K562 (cell line): ENCODE data around the gene PAQR8. TPM values are rescaled to one million over a fixed set of nuclear protein-coding genes. Genes with fewer than 3 reads are reported as not detected.
A peak's percentile ranks its signal among the peaks of the same experiment; 100 is the strongest.

Experiments
- ATAC-seq: fragments of 200-7000 bp; cut with Tn5 transposase; 3 replicates; pipeline ENCODE4 v1.9.1; 2020; ENCODE audit warnings: moderate library complexity
- BruUV-seq: library from RNA; stranded (reverse); fragments of 400-500 nt; replicated peaks from 2 replicates; lab custom pipeline; 2021; lab: Mats Ljungman, UMichigan
- CTCF ChIA-PET: fragments of 300-600 bp; formaldehyde crosslinking; extraction: SDS; loops from one replicate; lab custom pipeline; 2021; ENCODE audit warnings: low intra/inter-chr PET ratio; lab: Yijun Ruan, JAX
- POLR2A ChIA-PET: fragments of 300-600, 350-650 bp; sonication (Branson Sonifier 250); formaldehyde crosslinking; extraction: SDS; loops from one replicate; lab custom pipeline; 2021; ENCODE audit warnings: antibody characterized with exemption, inconsistent platforms; lab: Yijun Ruan, JAX
- DNase-seq, 4 experiments: peaks; one replicate each; pipeline versions ENCODE4 v3.0.0 to v3.0.0-alpha.2; 2011 to 2018; ENCODE audit warnings: low spot score in 3 of 4, mixed read lengths in 3 of 4; ENCODE audit errors: extremely low read depth in 1 of 4
- FAIRE-seq: peaks from 2 replicates; lab custom pipeline; 2011; peaks lifted over from hg19 to GRCh38; lab: Jason Lieb, UNC
- H2AFZ ChIP-seq: 2 replicates; pipeline ENCODE4 v1.6.0; 2011; ENCODE audit warnings: low read depth, low read length, control low read depth, inconsistent platforms
- H3K27ac ChIP-seq: fragments of 200-600 bp; 3 replicates; pipeline ENCODE4 v1.8.0; 2011; ENCODE audit warnings: low read depth, mild to moderate bottlenecking, control low read depth, inconsistent platforms, low read length, moderate library complexity, mixed read lengths; ENCODE audit errors: extremely low read depth
- H3K27me3 ChIP-seq, 2 experiments: fragments of 300-600 bp in 1 of 2; 2 replicates in 1 of 2; 3 replicates in 1 of 2; pipeline versions ENCODE4 v1.6.0 to v1.8.0; 2011; ENCODE audit warnings: inconsistent platforms in 2 of 2, low read length in 2 of 2, mild to moderate bottlenecking in 1 of 2, mixed read lengths in 1 of 2, moderate library complexity in 1 of 2; ENCODE audit not compliant: control insufficient read depth in 2 of 2, insufficient read depth in 2 of 2
- H3K36me3 ChIP-seq: fragments of 300-600 bp; 3 replicates; pipeline ENCODE4 v1.8.0; 2011; ENCODE audit warnings: mild to moderate bottlenecking, low read length, inconsistent platforms; ENCODE audit not compliant: control insufficient read depth, insufficient read depth
- H3K4me1 ChIP-seq, 2 experiments: fragments of 200-600 bp in 1 of 2; replicated peaks in 1 of 2; 2 replicates in 1 of 2; 3 replicates in 1 of 2; pipeline versions ENCODE4 v1.5.1 to v1.8.0; 2011; ENCODE audit warnings: inconsistent platforms in 2 of 2, low read length in 2 of 2, mild to moderate bottlenecking in 1 of 2, mixed read lengths in 1 of 2, moderate library complexity in 1 of 2; ENCODE audit not compliant: control insufficient read depth in 2 of 2, insufficient read depth in 2 of 2
- H3K4me2 ChIP-seq: 2 replicates; pipeline ENCODE4 v1.6.1; 2011; ENCODE audit warnings: low read length, control low read depth, inconsistent platforms, mixed read lengths; ENCODE audit not compliant: insufficient read depth
- H3K4me3 ChIP-seq: fragments of 200-600 bp; sonication (generic), shearing (Covaris generic); 2 replicates; pipeline ENCODE4 v1.5.1; 2016; ENCODE audit warnings: control low read depth, inconsistent platforms
- H3K79me2 ChIP-seq: fragments of 200-600 bp; 3 replicates; pipeline ENCODE4 v1.8.0; 2011; ENCODE audit warnings: low read length, inconsistent platforms; ENCODE audit not compliant: control insufficient read depth, insufficient read depth
- H3K9ac ChIP-seq, 2 experiments: 2 replicates each; pipeline versions ENCODE4 v1.6.0 to v1.6.1; 2011; ENCODE audit warnings: low read depth in 2 of 2, low read length in 2 of 2, control low read depth in 1 of 2, inconsistent platforms in 1 of 2, mild to moderate bottlenecking in 1 of 2, mixed read lengths in 1 of 2; ENCODE audit not compliant: insufficient read depth in 1 of 2
- H3K9me1 ChIP-seq: one replicate; pipeline ENCODE4 v1.6.0; 2011; ENCODE audit warnings: inconsistent platforms, mild to moderate bottlenecking, low read length, moderate library complexity; ENCODE audit not compliant: control insufficient read depth, insufficient read depth
- H3K9me3 ChIP-seq: replicated peaks from 2 replicates; pipeline ENCODE4 v1.5.1; 2011; ENCODE audit warnings: low read depth, low read length, inconsistent platforms; ENCODE audit not compliant: control insufficient read depth, insufficient read depth
- H4K20me1 ChIP-seq: replicated peaks from 2 replicates; pipeline ENCODE4 v1.6.1; 2011; ENCODE audit warnings: low read length, inconsistent platforms, mixed read lengths; ENCODE audit not compliant: control insufficient read depth, insufficient read depth
- ATF1 ChIP-seq, 2 experiments: fragments of 450-650 bp in 1 of 2; IDR thresholded peaks; 2 replicates each; pipeline ENCODE4 v1.6.1; 2016; ENCODE audit warnings: missing compliant biosample characterization in 1 of 2, missing genetic modification characterization in 1 of 2
- CHD4 ChIP-seq: fragments of 200-600 bp; sonication (generic); IDR thresholded peaks from 3 replicates; pipeline ENCODE4 v1.6.1; 2012; ENCODE audit warnings: low read depth, mild to moderate bottlenecking, mixed read lengths, low read length, inconsistent platforms; ENCODE audit not compliant: insufficient read depth, insufficient replicate concordance, poor library complexity, severe bottlenecking
- EHMT2 ChIP-seq: fragments of 450-650 bp; IDR thresholded peaks from 2 replicates; pipeline ENCODE4 v1.6.1; 2018; ENCODE audit warnings: antibody characterized with exemption
- ELF4 ChIP-seq: fragments of 450-650 bp; formaldehyde crosslinking; IDR thresholded peaks from 2 replicates; pipeline ENCODE4 v1.4.0; 2022; ENCODE audit warnings: missing genetic modification characterization
- FOXK2 ChIP-seq, 2 experiments: fragments of 450-650 bp; IDR thresholded peaks in 1 of 2; conservative IDR thresholded peaks in 1 of 2; 2 replicates each; pipeline ENCODE4 v1.6.1; 2016; ENCODE audit warnings: low read depth in 2 of 2, mild to moderate bottlenecking in 1 of 2
- HNRNPLL ChIP-seq: fragments of 200-400 bp; formaldehyde crosslinking; IDR thresholded peaks from 2 replicates; pipeline ENCODE4 v1.6.1; 2017; ENCODE audit warnings: low read length, low read depth, mild to moderate bottlenecking; ENCODE audit not compliant: poor library complexity, severe bottlenecking
- MAFF ChIP-seq: IDR thresholded peaks from 2 replicates; pipeline ENCODE4 v1.6.1; 2012; ENCODE audit warnings: low read length, improper control_type of control experiment
- POU5F1 ChIP-seq: fragments of 150-350 bp; IDR thresholded peaks from 2 replicates; pipeline ENCODE4 v1.6.1; 2014; ENCODE audit warnings: borderline replicate concordance, low read length, low read depth, mild to moderate bottlenecking; ENCODE audit not compliant: partially characterized antibody
- SMARCB1 ChIP-seq: IDR thresholded peaks from 2 replicates; pipeline ENCODE4 v1.6.1; 2011; ENCODE audit warnings: improper control_type of control experiment, low read depth; ENCODE audit not compliant: insufficient read length
- TEAD2 ChIP-seq: fragments of 450-650 bp; IDR thresholded peaks from 2 replicates; pipeline ENCODE4 v1.6.1; 2016; ENCODE audit warnings: missing genetic modification characterization, control low read depth, missing compliant biosample characterization
- ZKSCAN8 ChIP-seq: fragments of 200-800 bp; sonication (Bioruptor generic); IDR thresholded peaks from 2 replicates; pipeline ENCODE4 v1.6.1; 2016; ENCODE audit warnings: missing genetic modification characterization, missing compliant biosample characterization
- ZNF23 ChIP-seq: fragments of 250-450 bp; sonication (Bioruptor Pico); IDR thresholded peaks from 2 replicates; pipeline ENCODE4 v1.4.0; 2020; ENCODE audit warnings: mild to moderate bottlenecking
- WGBS: fragments of 100-300 bp; shearing (Covaris generic); methylation state at CpG from one replicate; pipeline ENCODE4 v1.1.6; 2016; ENCODE audit warnings: low coverage, mixed read lengths; ENCODE audit not compliant: insufficient coverage; ENCODE audit errors: missing lambda C conversion rate; 5-methylcytosine and 5-hydroxymethylcytosine counted together
- in situ Hi-C: fragments of 300-500 bp; cut with MboI; formaldehyde crosslinking; loops from 4 replicates; pipeline ENCODE4 v1.15.0; 2018; ENCODE audit warnings: inconsistent platforms, mixed read lengths
- intact Hi-C: fragments of 100-400 bp; cut with micrococcal nuclease; formaldehyde crosslinking; loops from 2 replicates; pipeline ENCODE4 v1.14.2; 2022
- polyA plus RNA-seq, 8 experiments: library from polyadenylated mRNA; depleted of rRNA in 4 of 8; stranded (reverse) in 5 of 8; unstranded in 3 of 8; fragments of >200 nt; fragmentation: Nextera tagmentation in 2 of 8; fragmentation: Illumina TruSeq in 1 of 8; extraction: Ambion mirVana in 2 of 8; extraction: Trizol in 1 of 8; gene quantifications; 2 replicates each; pipeline versions ENCODE4 v1.2.1 to v1.2.3, GENCODE V29; 2011 to 2014; ENCODE audit warnings: inconsistent platforms in 1 of 8, missing spikeins in 1 of 8
- total RNA-seq, 7 experiments: library from RNA; depleted of rRNA in 6 of 7; stranded (reverse); fragments of >200 nt in 6 of 7; fragmentation: Illumina TruSeq in 2 of 7; extraction: Trizol in 2 of 7; gene quantifications; 2 replicates each; pipeline versions ENCODE4 v1.2.1 to v1.2.3, GENCODE V29; 2011 to 2021; ENCODE audit warnings: low replicate concordance in 1 of 7
- TF ChIP-seq, protein P1 (sequence below), 2 experiments: fragments of 450-650 bp in 1 of 2; sonication (generic) in 1 of 2; formaldehyde crosslinking in 1 of 2; IDR thresholded peaks; 2 replicates each; pipeline versions ENCODE4 v1.7.1 to v1.9.0; 2016 to 2022; ENCODE audit warnings: inconsistent platforms in 1 of 2, mild to moderate bottlenecking in 1 of 2, missing genetic modification reagents in 1 of 2

PAQR8 gene
- total and polyA plus RNA-seq, 9 of the 15 experiments (the other 6 are each of a cell fraction or from before 2014, with no cell fraction given) = 1.4 to 10.2 (median 3.5) TPM

DNA sequence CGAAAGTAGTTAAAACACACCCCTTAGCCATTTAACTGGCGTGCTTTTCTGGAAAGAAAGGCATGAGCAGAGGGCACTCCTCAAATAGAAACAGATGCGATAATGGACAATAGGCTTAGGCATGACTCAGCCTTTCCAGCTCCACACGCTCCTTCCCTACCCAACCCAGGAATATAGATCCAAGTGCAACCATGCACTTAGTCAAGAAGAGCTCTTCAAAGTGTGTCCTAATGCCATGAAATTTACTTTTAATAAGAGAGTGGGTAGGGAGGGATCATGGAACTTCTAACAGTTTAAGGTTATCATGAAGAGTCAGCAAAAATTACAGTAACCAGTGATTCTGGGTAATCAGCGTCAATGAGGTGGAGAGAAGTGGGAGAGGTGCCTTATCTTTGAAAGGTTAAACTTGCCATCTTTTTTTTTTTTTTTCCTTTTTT lies 55.7 kb downstream of the PAQR8 start:
- no TSS peak for BruUV-seq
- POLR2A ChIA-PET = interaction anchor here (0.5 to 1.0 kb wide), 4 partner anchors 159 to 248 kb away, joined by 3 read pairs; no protein-coding TSS in a partner anchor
- CTCF ChIA-PET = interaction anchor here (0.6 to 4.8 kb wide), 5 partner anchors 172 to 281 kb away, joined by 3 to 74 read pairs (median 11); no protein-coding TSS in a partner anchor
- Histone ChIP-seq H2AFZ (peak overlapping the region; percentile 79), H4K20me1 (no peaks in the 10 kb centered on the region), H3K4me1 (peaks cover 24 to 31% of the 10 kb centered on the region in 2 experiments), H3K4me2 (peak overlapping the region; percentile 49), H3K36me3 (no peaks in the 10 kb centered on the region), H3K9me1 (no peaks in the 10 kb centered on the region), H3K9ac (peak overlapping the region in 1 of 2 experiments; percentile 23; a peak in 1 of 4 replicates), H3K4me3 (no peak overlapping the region), H3K27ac (no peak overlapping the region; the same call in 2 of the 3 replicates), H3K27me3 (no peaks in the 10 kb centered on the region; a peak in 2 of 5 replicates), H3K9me3 (no peaks in the 10 kb centered on the region), H3K79me2 (peaks cover 6% of the 10 kb centered on the region; the same call in 2 of the 3 replicates)
- DNase-seq (peak; percentile 43 to 72 (median 52)), FAIRE-seq (peak; percentile 73), ATAC-seq (peak; percentile 35)
- intact Hi-C loops (loop anchor here (2.0 to 10.0 kb wide), 6 partner anchors 87 to 1067 kb away; partner anchors contain the start of genes GSTA4 and TRAM2), in situ Hi-C loops (loop anchor here (5.0 to 25.0 kb wide), 3 partner anchors 180 to 1070 kb away; no protein-coding TSS in a partner anchor)
- 1% methylated on average over 5 of the region's 5 CpGs for WGBS
- TF ChIP-seq FOXK2 (conservative IDR thresholded peaks at IDR 0.05 in 1 of 2, IDR thresholded peaks at IDR 0.05 in 1 of 2; ENCODE audit: low read depth in 2 of 2) (no peak), EHMT2 (0 out of 2 replicates have a peak, but pooled peaks have one; percentile 14), POU5F1 (no peak), SMARCB1 (no peak), ZKSCAN8 (CRISPR knock-in tag) (no peak), TEAD2 (tag) (no peak), ELF4 (CRISPR knock-in tag) (no peak), ATF1 (CRISPR knock-in tag; IDR thresholded peaks at IDR 0.05) (no peak), ATF1 (tag; IDR thresholded peaks at IDR 0.05) (no peak), CHD4 (no peak), MAFF (peak; percentile 88), HNRNPLL (no peak), ZNF23 (CRISPR knock-in tag) (no peak)
- TF ChIP-seq, protein P1, sequence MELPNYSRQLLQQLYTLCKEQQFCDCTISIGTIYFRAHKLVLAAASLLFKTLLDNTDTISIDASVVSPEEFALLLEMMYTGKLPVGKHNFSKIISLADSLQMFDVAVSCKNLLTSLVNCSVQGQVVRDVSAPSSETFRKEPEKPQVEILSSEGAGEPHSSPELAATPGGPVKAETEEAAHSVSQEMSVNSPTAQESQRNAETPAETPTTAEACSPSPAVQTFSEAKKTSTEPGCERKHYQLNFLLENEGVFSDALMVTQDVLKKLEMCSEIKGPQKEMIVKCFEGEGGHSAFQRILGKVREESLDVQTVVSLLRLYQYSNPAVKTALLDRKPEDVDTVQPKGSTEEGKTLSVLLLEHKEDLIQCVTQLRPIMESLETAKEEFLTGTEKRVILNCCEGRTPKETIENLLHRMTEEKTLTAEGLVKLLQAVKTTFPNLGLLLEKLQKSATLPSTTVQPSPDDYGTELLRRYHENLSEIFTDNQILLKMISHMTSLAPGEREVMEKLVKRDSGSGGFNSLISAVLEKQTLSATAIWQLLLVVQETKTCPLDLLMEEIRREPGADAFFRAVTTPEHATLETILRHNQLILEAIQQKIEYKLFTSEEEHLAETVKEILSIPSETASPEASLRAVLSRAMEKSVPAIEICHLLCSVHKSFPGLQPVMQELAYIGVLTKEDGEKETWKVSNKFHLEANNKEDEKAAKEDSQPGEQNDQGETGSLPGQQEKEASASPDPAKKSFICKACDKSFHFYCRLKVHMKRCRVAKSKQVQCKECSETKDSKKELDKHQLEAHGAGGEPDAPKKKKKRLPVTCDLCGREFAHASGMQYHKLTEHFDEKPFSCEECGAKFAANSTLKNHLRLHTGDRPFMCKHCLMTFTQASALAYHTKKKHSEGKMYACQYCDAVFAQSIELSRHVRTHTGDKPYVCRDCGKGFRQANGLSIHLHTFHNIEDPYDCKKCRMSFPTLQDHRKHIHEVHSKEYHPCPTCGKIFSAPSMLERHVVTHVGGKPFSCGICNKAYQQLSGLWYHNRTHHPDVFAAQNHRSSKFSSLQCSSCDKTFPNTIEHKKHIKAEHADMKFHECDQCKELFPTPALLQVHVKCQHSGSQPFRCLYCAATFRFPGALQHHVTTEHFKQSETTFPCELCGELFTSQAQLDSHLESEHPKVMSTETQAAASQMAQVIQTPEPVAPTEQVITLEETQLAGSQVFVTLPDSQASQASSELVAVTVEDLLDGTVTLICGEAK (IDR thresholded peaks at IDR 0.05) = no peak
- TF ChIP-seq, protein P1 (CRISPR knock-in tag; IDR thresholded peaks at IDR 0.05) = no peak
